Activated naive CD8-positive, alpha-beta T cell treated with anti-CD3 and anti-CD28 coated beads, Interleukin-2, amount 50 U/mL, for 24 hours (primary cell): Measurements from ENCODE around the gene C7.

Source experiments
- ATAC-seq: fragments of 150-1000 bp; cut with Tn5 transposase; one replicate; pipeline ENCODE4 v1.10.0; 2021
- DNase-seq: peaks from one replicate; pipeline ENCODE4 v3.0.0; 2021
- H3K27ac Mint-ChIP-seq: one replicate; pipeline ENCODE4 v1.8.0; 2021; ENCODE audit warnings: mild to moderate bottlenecking, mixed read lengths
- H3K27me3 Mint-ChIP-seq: one replicate; pipeline ENCODE4 v1.8.0; 2021; ENCODE audit warnings: mixed read lengths
- H3K36me3 Mint-ChIP-seq: one replicate; pipeline ENCODE4 v1.8.0; 2021; ENCODE audit warnings: low read depth, mixed read lengths
- H3K4me1 Mint-ChIP-seq: one replicate; pipeline ENCODE4 v1.8.0; 2021; ENCODE audit warnings: mixed read lengths
- H3K4me3 Mint-ChIP-seq: one replicate; pipeline ENCODE4 v1.8.0; 2021; ENCODE audit warnings: mild to moderate bottlenecking, moderate library complexity, mixed read lengths
- H3K9me3 Mint-ChIP-seq: one replicate; pipeline ENCODE4 v1.8.0; 2021; ENCODE audit warnings: mixed read lengths

C7 gene

DNA sequence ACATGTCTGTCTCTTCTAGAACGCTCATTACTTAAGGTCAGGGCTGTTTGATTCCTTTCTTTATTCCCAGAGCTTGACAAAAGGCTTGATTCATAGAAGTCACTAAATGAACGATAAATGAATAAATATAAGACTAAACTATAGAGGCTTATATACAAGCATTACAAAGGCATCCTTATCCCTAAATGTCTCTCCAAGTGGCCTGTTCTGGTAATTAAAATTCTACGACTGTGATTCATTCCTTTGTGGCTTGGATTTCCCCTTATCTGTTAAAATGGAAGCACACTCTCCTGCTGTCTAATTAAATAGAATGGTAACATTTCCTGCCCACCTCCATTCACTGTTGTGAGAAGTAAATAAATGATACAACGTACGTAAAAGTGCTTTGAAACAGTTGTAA, 49.5 kb downstream of the C7 start:
- DNase-seq (no peak), ATAC-seq (no peak)
- Mint-ChIP-seq H3K9me3 (peaks cover 8% of the 10 kb centered on the region), H3K27ac (no peak overlapping the region), H3K4me3 (no peak overlapping the region), H3K4me1 (no peaks in the 10 kb centered on the region), H3K27me3 (no peaks in the 10 kb centered on the region), H3K36me3 (no peaks in the 10 kb centered on the region)

DNA sequence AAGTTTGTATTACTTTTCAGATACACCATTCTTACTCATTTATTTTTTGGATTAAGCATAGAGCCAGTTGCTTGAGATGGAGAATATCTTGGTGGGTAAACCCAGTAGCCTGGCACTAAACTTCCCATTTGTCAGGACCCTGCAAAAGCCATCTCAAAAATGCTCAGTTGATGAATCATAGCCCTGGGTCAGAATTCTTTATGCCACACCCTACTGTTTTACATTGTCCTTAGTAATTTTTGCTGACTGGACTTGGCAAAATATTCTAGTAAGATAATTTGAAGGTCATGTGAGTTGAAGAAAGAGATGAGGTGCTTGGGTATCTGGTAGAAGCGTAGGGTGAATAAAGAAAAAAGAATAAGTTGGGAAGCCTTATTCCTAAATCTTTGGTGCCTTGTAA, 50.7 kb downstream of the C7 start:
- DNase-seq, result no peak
- Mint-ChIP-seq H3K4me3 (no peak overlapping the region), H3K36me3 (no peaks in the 10 kb centered on the region), H3K4me1 (no peaks in the 10 kb centered on the region), H3K27ac (no peak overlapping the region), H3K27me3 (no peaks in the 10 kb centered on the region), H3K9me3 (peaks cover 8% of the 10 kb centered on the region)
- ATAC-seq, result no peak

DNA sequence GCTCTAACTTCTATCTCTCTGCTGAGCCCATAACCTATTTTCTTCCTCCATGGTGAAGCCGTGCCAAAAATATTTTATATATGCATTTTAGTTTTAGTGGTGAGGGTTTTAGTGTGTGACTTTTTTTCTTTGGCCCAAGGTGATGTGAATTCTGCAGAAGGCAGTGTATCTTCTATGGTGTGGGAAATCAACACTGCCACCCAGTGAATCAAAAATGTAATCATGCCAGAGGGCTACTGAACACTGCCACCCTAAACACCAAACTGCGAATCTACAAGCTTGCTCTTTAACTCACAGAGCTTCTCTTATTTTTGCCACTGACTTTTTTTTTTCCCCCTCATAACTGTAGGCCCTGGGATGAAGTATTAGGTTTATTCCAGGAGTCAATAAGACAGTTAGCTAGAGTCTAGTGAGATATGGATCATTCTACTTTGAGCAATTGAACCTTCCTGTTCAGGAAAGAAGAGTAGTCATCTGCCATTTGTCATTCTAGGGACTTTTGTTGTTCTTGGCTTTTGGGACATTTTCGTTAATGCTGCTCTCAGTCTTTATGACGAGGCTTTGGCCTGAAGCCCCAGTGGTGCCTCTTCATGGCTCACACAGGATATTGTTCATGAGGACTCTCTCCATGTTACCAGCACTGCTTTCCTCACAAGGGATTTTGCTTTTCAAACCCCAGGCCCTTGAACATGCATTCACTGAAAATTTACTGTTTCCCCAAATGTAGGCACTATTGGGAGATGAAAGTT, 53.1 kb downstream of the C7 start:
- no peak for DNase-seq
- no peak overlapping the region for H3K4me3 Mint-ChIP-seq
- no peaks in the 10 kb centered on the region for H3K4me1 Mint-ChIP-seq
- peaks cover 8% of the 10 kb centered on the region for H3K9me3 Mint-ChIP-seq
- H3K27ac Mint-ChIP-seq, result no peak overlapping the region
- no peaks in the 10 kb centered on the region for H3K36me3 Mint-ChIP-seq
- H3K27me3 Mint-ChIP-seq, result no peaks in the 10 kb centered on the region
- ATAC-seq, result no peak

- Mint-ChIP-seq H3K9me3 (no peaks in the 10 kb centered on the region), H3K36me3 (no peaks in the 10 kb centered on the region), H3K27ac (no peak overlapping the region), H3K4me1 (no peaks in the 10 kb centered on the region), H3K4me3 (no peak overlapping the region), H3K27me3 (no peaks in the 10 kb centered on the region)
- no peak for DNase-seq
- ATAC-seq, result no peak
Measured at GRCh38 chr5:40972434-40972833, 63.1 kb downstream of the C7 start.

- no peaks in the 10 kb centered on the region for H3K4me1 Mint-ChIP-seq
- H3K36me3 Mint-ChIP-seq, result no peaks in the 10 kb centered on the region
- H3K9me3 Mint-ChIP-seq, result no peaks in the 10 kb centered on the region
- no peaks in the 10 kb centered on the region for H3K27me3 Mint-ChIP-seq
- DNase-seq (no peak), ATAC-seq (no peak)
- H3K4me3 Mint-ChIP-seq, result no peak overlapping the region
- no peak overlapping the region for H3K27ac Mint-ChIP-seq
Measured at GRCh38 chr5:40973364-40974004, 64.2 kb downstream of the C7 start.

- DNase-seq, result no peak
- H3K27ac Mint-ChIP-seq, result no peak overlapping the region
- no peaks in the 10 kb centered on the region for H3K4me1 Mint-ChIP-seq
- H3K4me3 Mint-ChIP-seq, result no peak overlapping the region
- no peaks in the 10 kb centered on the region for H3K36me3 Mint-ChIP-seq
- ATAC-seq, result no peak
- no peaks in the 10 kb centered on the region for H3K27me3 Mint-ChIP-seq
- H3K9me3 Mint-ChIP-seq, result no peaks in the 10 kb centered on the region
Measured at GRCh38 chr5:40976041-40976440, 66.7 kb downstream of the C7 start.

- no peaks in the 10 kb centered on the region for H3K36me3 Mint-ChIP-seq
- H3K4me1 Mint-ChIP-seq, result no peaks in the 10 kb centered on the region
- no peaks in the 10 kb centered on the region for H3K9me3 Mint-ChIP-seq
- ATAC-seq (no peak), DNase-seq (no peak)
- no peak overlapping the region for H3K27ac Mint-ChIP-seq
- H3K4me3 Mint-ChIP-seq, result no peak overlapping the region
- no peaks in the 10 kb centered on the region for H3K27me3 Mint-ChIP-seq
Measured at GRCh38 chr5:40976836-40977235, 67.5 kb downstream of the C7 start.

DNA sequence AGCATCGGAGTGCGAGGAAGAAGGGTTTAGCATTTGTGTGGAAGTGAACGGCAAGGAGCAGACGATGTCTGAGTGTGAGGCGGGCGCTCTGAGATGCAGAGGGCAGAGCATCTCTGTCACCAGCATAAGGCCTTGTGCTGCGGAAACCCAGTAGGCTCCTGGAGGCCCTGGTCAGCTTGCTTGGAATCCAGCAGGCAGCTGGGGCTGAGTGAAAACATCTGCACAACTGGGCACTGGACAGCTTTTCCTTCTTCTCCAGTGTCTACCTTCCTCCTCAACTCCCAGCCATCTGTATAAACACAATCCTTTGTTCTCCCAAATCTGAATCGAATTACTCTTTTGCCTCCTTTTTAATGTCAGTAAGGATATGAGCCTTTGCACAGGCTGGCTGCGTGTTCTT, 72.1 kb downstream of the C7 start:
- no peak overlapping the region for H3K4me3 Mint-ChIP-seq
- ATAC-seq (no peak), DNase-seq (no peak)
- H3K27ac Mint-ChIP-seq, result no peak overlapping the region
- no peaks in the 10 kb centered on the region for H3K27me3 Mint-ChIP-seq
- no peaks in the 10 kb centered on the region for H3K9me3 Mint-ChIP-seq
- no peaks in the 10 kb centered on the region for H3K4me1 Mint-ChIP-seq
- H3K36me3 Mint-ChIP-seq, result no peaks in the 10 kb centered on the region

GRCh38 chr5:40983781-40984180, 74.5 kb downstream of the C7 start:
- Mint-ChIP-seq H3K4me1 (no peaks in the 10 kb centered on the region), H3K9me3 (no peaks in the 10 kb centered on the region)

DNA sequence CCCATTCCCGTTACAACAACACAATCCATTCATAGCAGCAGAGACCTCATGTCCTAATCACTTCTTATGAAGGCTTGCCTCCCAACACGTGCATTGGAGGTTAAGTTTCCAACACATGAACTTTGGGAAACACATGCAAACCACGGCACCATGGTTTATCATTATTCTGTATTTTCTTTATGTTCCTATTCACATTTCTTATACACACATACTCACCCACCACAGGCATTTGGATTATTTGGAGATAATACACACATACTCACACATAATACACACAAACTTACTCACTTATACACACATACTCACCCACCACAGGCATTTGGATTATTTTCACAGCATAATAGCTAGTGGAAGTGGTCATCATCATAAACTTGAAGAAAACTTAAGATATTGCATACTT, 75.6 kb downstream of the C7 start:
- Mint-ChIP-seq H3K27me3 (no peaks in the 10 kb centered on the region), H3K4me1 (no peaks in the 10 kb centered on the region), H3K4me3 (no peak overlapping the region), H3K27ac (no peak overlapping the region), H3K36me3 (no peaks in the 10 kb centered on the region), H3K9me3 (no peaks in the 10 kb centered on the region)
- DNase-seq (no peak), ATAC-seq (no peak)

More at GRCh38 chr5:40983781-40984180, 74.5 kb downstream of the C7 start:
- Mint-ChIP-seq H3K27ac (no peak overlapping the region), H3K4me3 (no peak overlapping the region), H3K36me3 (no peaks in the 10 kb centered on the region), H3K27me3 (no peaks in the 10 kb centered on the region)
- no peak for ATAC-seq
- no peak for DNase-seq

DNA sequence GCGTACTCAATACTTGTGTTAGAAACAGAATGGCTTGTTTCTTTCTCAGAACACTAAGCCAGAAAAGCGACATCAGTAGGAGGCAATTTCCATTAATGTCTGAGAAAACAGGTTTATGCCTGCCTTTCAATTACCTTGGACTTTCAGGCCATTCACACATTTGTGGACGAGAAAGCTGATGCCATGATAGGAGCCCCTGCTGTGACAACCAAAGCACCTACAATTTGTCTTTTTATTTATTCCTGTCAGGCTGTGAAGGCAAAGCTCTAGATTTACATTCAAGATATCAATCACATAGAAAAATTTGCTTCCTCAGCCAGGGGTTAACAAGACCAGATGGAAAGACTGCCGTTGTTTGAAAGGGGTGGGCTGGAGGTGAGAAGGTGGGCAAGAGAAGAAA, 76.2 kb downstream of the C7 start:
- Mint-ChIP-seq H3K36me3 (no peaks in the 10 kb centered on the region), H3K27ac (no peak overlapping the region), H3K9me3 (no peaks in the 10 kb centered on the region), H3K4me1 (no peaks in the 10 kb centered on the region), H3K27me3 (no peaks in the 10 kb centered on the region), H3K4me3 (no peak overlapping the region)
- ATAC-seq (no peak), DNase-seq (no peak)

- no peaks in the 10 kb centered on the region for H3K36me3 Mint-ChIP-seq
- DNase-seq (no peak), ATAC-seq (no peak)
- H3K4me3 Mint-ChIP-seq, result no peak overlapping the region
- no peak overlapping the region for H3K27ac Mint-ChIP-seq
- H3K27me3 Mint-ChIP-seq, result no peaks in the 10 kb centered on the region
- no peaks in the 10 kb centered on the region for H3K4me1 Mint-ChIP-seq
- no peaks in the 10 kb centered on the region for H3K9me3 Mint-ChIP-seq
Measured at GRCh38 chr5:40986666-40987065, 77.4 kb downstream of the C7 start.

- no peaks in the 10 kb centered on the region for H3K9me3 Mint-ChIP-seq
- H3K4me3 Mint-ChIP-seq, result no peak overlapping the region
- H3K36me3 Mint-ChIP-seq, result no peaks in the 10 kb centered on the region
Measured at GRCh38 chr5:40987349-40987748, 78.1 kb downstream of the C7 start.

GRCh38 chr5:40988746-40989510, 79.6 kb downstream of the C7 start:
- H3K27ac Mint-ChIP-seq, result no peak overlapping the region

More at GRCh38 chr5:40987349-40987748, 78.1 kb downstream of the C7 start:
- H3K27ac Mint-ChIP-seq, result no peak overlapping the region
- DNase-seq (no peak), ATAC-seq (no peak)
- H3K4me1 Mint-ChIP-seq, result no peaks in the 10 kb centered on the region
- H3K27me3 Mint-ChIP-seq, result no peaks in the 10 kb centered on the region

More at GRCh38 chr5:40988746-40989510, 79.6 kb downstream of the C7 start:
- no peaks in the 10 kb centered on the region for H3K27me3 Mint-ChIP-seq
- no peaks in the 10 kb centered on the region for H3K4me1 Mint-ChIP-seq
- no peak for ATAC-seq
- no peak for DNase-seq
- H3K9me3 Mint-ChIP-seq, result no peaks in the 10 kb centered on the region
- no peak overlapping the region for H3K4me3 Mint-ChIP-seq
- H3K36me3 Mint-ChIP-seq, result no peaks in the 10 kb centered on the region
